Panc1 (cell line): Measurements from ENCODE around the gene TAC4. TPM values are rescaled to one million over a fixed set of nuclear protein-coding genes. Genes with fewer than 3 reads are reported as not detected.

Experiments
- ATAC-seq: fragments of 200-7000 bp; cut with Tn5 transposase; 2 replicates; pipeline ENCODE4 v1.9.1; 2020; ENCODE audit warnings: mild to moderate bottlenecking, moderate library complexity
- BruUV-seq: library from RNA; stranded (reverse); fragments of 400-500 nt; replicated peaks from 2 replicates; lab custom pipeline; 2021; lab: Mats Ljungman, UMichigan
- CTCF ChIA-PET: fragments of 300-600 bp; sonication (Branson Sonifier 250); formaldehyde crosslinking; loops from one replicate; lab custom pipeline; 2022; ENCODE audit warnings: antibody characterized with exemption; lab: Charles Lee
- POLR2A ChIA-PET: fragments of 300-600 bp; sonication (Branson Sonifier 250); formaldehyde crosslinking; loops from one replicate; lab custom pipeline; 2022; ENCODE audit warnings: antibody characterized with exemption; lab: Charles Lee
- DNase-seq: peaks from one replicate; pipeline ENCODE4 v3.0.0-alpha.2; 2010; ENCODE audit warnings: low read depth, low spot score
- H3K27ac ChIP-seq: 2 replicates; pipeline ENCODE4 v1.5.1; 2011; ENCODE audit warnings: mild to moderate bottlenecking, low read length, inconsistent platforms
- H3K27me3 ChIP-seq: fragments of 200-500 bp; sonication (Bioruptor generic); 2 replicates; pipeline ENCODE4 v1.6.0; 2014; ENCODE audit warnings: low read length, inconsistent platforms; ENCODE audit not compliant: control insufficient read depth, insufficient read depth
- H3K36me3 ChIP-seq: fragments of 200-500 bp; sonication (Bioruptor generic); 2 replicates; pipeline ENCODE4 v1.5.1; 2014; ENCODE audit warnings: inconsistent platforms, mild to moderate bottlenecking, low read length, moderate library complexity; ENCODE audit not compliant: control insufficient read depth, insufficient read depth
- H3K4me1 ChIP-seq: 2 replicates; pipeline ENCODE4 v1.5.1; 2011; ENCODE audit warnings: inconsistent platforms, mild to moderate bottlenecking, low read length, moderate library complexity; ENCODE audit not compliant: control insufficient read depth, insufficient read depth
- H3K4me3 ChIP-seq, 2 experiments: 2 replicates each; pipeline ENCODE4 v1.5.1; 2011 to 2012; ENCODE audit warnings: low read depth in 2 of 2, low read length in 2 of 2, mild to moderate bottlenecking in 2 of 2, inconsistent platforms in 1 of 2, moderate library complexity in 1 of 2
- H3K9me3 ChIP-seq: fragments of 200-500 bp; sonication (Bioruptor generic); 2 replicates; pipeline ENCODE4 v1.5.1; 2014; ENCODE audit warnings: low read depth, mild to moderate bottlenecking, inconsistent platforms, low read length, moderate library complexity; ENCODE audit not compliant: control insufficient read depth, insufficient read depth
- POLR2AphosphoS5 ChIP-seq: IDR thresholded peaks from 2 replicates; pipeline ENCODE4 v1.6.1; 2012; ENCODE audit warnings: mild to moderate bottlenecking, low read depth, low read length, moderate library complexity
- SIN3A ChIP-seq: IDR thresholded peaks from 2 replicates; pipeline ENCODE4 v1.6.1; 2012; ENCODE audit warnings: low read depth, mild to moderate bottlenecking, low read length, moderate library complexity, borderline replicate concordance; ENCODE audit not compliant: insufficient read depth
- TCF7L2 ChIP-seq: IDR thresholded peaks from 2 replicates; pipeline ENCODE4 v1.6.1; 2011; ENCODE audit warnings: mild to moderate bottlenecking, low read depth, low read length, inconsistent platforms
- in situ Hi-C: cut with HindIII; loops from 2 replicates; pipeline ENCODE4 v1.10.0; 2016; ENCODE audit warnings: low sequenced_read_pairs, low pct_unique_long_range_greater_than_20kb
- intact Hi-C: fragments of 100-400 bp; cut with micrococcal nuclease; formaldehyde crosslinking; loops from one replicate; pipeline ENCODE4 v1.10.0; 2022; ENCODE audit not compliant: unreplicated experiment
- total RNA-seq: library from RNA; stranded (reverse); gene quantifications from one replicate; pipeline ENCODE4 v1.2.1, GENCODE V29; 2021; ENCODE audit not compliant: unreplicated experiment
- TF ChIP-seq, protein P1 (sequence below): fragments of 450-650 bp; IDR thresholded peaks from 2 replicates; pipeline ENCODE4 v1.5.1; 2017; ENCODE audit warnings: mild to moderate bottlenecking
- TF ChIP-seq, protein P2 (sequence below), 2 experiments: IDR thresholded peaks; 2 replicates each; pipeline ENCODE4 v1.6.1; 2011 to 2012; ENCODE audit warnings: low read depth in 2 of 2, control low read depth in 1 of 2, low read length in 1 of 2, mild to moderate bottlenecking in 1 of 2, moderate library complexity in 1 of 2; ENCODE audit not compliant: insufficient read depth in 1 of 2

TAC4 gene
- total RNA-seq, 1 experiment from 2014 or later: not detected

DNA sequence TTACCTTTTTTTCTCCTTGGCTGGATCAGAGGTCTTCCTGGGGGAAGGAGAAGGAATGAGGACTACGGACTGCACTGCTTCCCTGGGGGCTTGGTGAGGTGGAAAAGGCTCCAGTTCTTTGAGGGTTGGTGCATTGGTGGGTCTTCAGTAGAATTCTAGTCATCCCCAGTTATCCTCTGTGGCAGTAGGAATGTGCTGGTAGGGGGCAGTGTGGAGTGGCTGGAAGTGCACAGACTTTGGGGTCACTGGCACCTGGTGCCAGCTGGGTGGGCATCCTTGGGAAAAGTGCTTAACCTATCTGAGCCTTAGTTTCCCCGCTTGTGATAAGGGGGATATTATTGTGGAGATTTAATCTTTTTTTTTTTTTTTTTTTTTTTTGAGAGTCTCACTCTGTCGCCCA is 6.3 kb downstream of the TAC4 start:
- no peak for ATAC-seq
- in situ Hi-C loops: no loop called here
- Histone ChIP-seq H3K27me3 (no peaks in the 10 kb centered on the region), H3K27ac (no peak overlapping the region), H3K4me1 (peaks cover 4% of the 10 kb centered on the region), H3K4me3 (no peak overlapping the region), H3K36me3 (no peaks in the 10 kb centered on the region), H3K9me3 (no peaks in the 10 kb centered on the region)
- no peak for DNase-seq
- TF ChIP-seq TCF7L2 (no peak), POLR2AphosphoS5 (no peak), SIN3A (no peak)
- TF ChIP-seq, protein P1, sequence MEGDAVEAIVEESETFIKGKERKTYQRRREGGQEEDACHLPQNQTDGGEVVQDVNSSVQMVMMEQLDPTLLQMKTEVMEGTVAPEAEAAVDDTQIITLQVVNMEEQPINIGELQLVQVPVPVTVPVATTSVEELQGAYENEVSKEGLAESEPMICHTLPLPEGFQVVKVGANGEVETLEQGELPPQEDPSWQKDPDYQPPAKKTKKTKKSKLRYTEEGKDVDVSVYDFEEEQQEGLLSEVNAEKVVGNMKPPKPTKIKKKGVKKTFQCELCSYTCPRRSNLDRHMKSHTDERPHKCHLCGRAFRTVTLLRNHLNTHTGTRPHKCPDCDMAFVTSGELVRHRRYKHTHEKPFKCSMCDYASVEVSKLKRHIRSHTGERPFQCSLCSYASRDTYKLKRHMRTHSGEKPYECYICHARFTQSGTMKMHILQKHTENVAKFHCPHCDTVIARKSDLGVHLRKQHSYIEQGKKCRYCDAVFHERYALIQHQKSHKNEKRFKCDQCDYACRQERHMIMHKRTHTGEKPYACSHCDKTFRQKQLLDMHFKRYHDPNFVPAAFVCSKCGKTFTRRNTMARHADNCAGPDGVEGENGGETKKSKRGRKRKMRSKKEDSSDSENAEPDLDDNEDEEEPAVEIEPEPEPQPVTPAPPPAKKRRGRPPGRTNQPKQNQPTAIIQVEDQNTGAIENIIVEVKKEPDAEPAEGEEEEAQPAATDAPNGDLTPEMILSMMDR: no peak; the same call in 1 of the 2 replicates
- TF ChIP-seq, protein P2, sequence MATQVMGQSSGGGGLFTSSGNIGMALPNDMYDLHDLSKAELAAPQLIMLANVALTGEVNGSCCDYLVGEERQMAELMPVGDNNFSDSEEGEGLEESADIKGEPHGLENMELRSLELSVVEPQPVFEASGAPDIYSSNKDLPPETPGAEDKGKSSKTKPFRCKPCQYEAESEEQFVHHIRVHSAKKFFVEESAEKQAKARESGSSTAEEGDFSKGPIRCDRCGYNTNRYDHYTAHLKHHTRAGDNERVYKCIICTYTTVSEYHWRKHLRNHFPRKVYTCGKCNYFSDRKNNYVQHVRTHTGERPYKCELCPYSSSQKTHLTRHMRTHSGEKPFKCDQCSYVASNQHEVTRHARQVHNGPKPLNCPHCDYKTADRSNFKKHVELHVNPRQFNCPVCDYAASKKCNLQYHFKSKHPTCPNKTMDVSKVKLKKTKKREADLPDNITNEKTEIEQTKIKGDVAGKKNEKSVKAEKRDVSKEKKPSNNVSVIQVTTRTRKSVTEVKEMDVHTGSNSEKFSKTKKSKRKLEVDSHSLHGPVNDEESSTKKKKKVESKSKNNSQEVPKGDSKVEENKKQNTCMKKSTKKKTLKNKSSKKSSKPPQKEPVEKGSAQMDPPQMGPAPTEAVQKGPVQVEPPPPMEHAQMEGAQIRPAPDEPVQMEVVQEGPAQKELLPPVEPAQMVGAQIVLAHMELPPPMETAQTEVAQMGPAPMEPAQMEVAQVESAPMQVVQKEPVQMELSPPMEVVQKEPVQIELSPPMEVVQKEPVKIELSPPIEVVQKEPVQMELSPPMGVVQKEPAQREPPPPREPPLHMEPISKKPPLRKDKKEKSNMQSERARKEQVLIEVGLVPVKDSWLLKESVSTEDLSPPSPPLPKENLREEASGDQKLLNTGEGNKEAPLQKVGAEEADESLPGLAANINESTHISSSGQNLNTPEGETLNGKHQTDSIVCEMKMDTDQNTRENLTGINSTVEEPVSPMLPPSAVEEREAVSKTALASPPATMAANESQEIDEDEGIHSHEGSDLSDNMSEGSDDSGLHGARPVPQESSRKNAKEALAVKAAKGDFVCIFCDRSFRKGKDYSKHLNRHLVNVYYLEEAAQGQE (IDR thresholded peaks at IDR 0.05; ENCODE audit: insufficient read depth in 1 of 2, low read depth in 2 of 2, low read length in 1 of 2): no peak
- POLR2A ChIA-PET: no interaction called here
- CTCF ChIA-PET: no interaction called here
- intact Hi-C loops: loop anchor here (10.0 kb wide), 1 partner anchor 137 kb away; the partner anchor contains the start of gene SLC35B1
- BruUV-seq: no TSS peak

DNA sequence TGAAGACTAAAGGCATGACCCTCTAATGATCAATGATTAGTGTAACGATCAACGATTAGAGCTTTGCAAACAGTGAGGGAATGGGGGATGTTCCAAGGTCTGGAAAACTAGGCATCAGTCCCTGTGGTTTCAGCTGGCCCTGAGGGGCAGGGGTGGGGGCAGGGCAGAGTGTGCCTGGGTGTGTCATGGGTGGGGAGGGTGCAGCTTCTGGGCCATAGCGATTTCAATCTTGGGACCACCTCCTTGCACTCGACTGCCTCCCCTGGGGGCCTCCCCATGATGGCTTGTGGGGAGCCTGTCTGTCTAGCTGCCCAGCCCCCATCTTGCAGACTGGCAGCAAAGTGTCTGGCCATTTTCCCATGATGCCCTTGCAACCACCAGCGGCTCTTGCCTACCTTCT is 8.4 kb downstream of the TAC4 start:
- no peaks in the 10 kb centered on the region for H3K9me3 ChIP-seq
- ChIA-PET POLR2A (no interaction called here), CTCF (no interaction called here)
- H3K4me3 ChIP-seq: no peak overlapping the region
- H3K4me1 ChIP-seq: peaks cover 14% of the 10 kb centered on the region
- in situ Hi-C loops (no loop called here), intact Hi-C loops (no loop called here)
- DNase-seq (no peak), ATAC-seq (no peak)
- no peaks in the 10 kb centered on the region for H3K36me3 ChIP-seq
- H3K27ac ChIP-seq: no peak overlapping the region
- TF ChIP-seq, protein P1: no peak
- TF ChIP-seq, protein P2 (IDR thresholded peaks at IDR 0.05; ENCODE audit: insufficient read depth in 1 of 2, low read depth in 2 of 2, low read length in 1 of 2): no peak
- TF ChIP-seq POLR2AphosphoS5 (no peak), SIN3A (no peak), TCF7L2 (no peak)
- H3K27me3 ChIP-seq: no peaks in the 10 kb centered on the region
- no TSS peak for BruUV-seq
